Caco-2 (cell line): ENCODE results near the gene RAB11FIP4. TPM values are rescaled to one million over a fixed set of nuclear protein-coding genes. Genes with fewer than 3 reads are reported as not detected.

Experiments
- BruUV-seq: library from RNA; stranded (reverse); fragments of 400-500 nt; replicated peaks from 2 replicates; lab custom pipeline; 2021; lab: Mats Ljungman, UMichigan
- CTCF ChIA-PET: fragments of 300-600 bp; sonication (Branson Sonifier 250); formaldehyde crosslinking; loops from one replicate; lab custom pipeline; 2022; ENCODE audit warnings: antibody characterized with exemption; lab: Charles Lee
- POLR2A ChIA-PET: fragments of 300-600 bp; sonication (Branson Sonifier 250); formaldehyde crosslinking; loops from one replicate; lab custom pipeline; 2022; ENCODE audit warnings: antibody characterized with exemption; lab: Charles Lee
- DNase-seq, 2 experiments: peaks; one replicate each; pipeline versions ENCODE4 v3.0.0 to v3.0.0-alpha.2; 2020 to 2022
- H3K27me3 ChIP-seq: replicated peaks from 2 replicates; pipeline ENCODE4 v1.6.0; 2011; ENCODE audit warnings: low read length; ENCODE audit not compliant: control insufficient read depth, insufficient read depth
- H3K36me3 ChIP-seq: 2 replicates; pipeline ENCODE4 v1.5.1; 2011; ENCODE audit warnings: low read length; ENCODE audit not compliant: control insufficient read depth, insufficient read depth
- H3K4me1 ChIP-seq: fragments of 250-450 bp; sonication (Bioruptor Pico); 2 replicates; pipeline ENCODE4 v1.5.1; 2020; ENCODE audit warnings: mild to moderate bottlenecking
- H3K4me3 ChIP-seq: 2 replicates; pipeline ENCODE4 v1.5.1; 2011; ENCODE audit warnings: low read depth, mild to moderate bottlenecking, control low read depth, low read length
- H3K9me3 ChIP-seq: fragments of 250-450 bp; sonication (Bioruptor Pico); 2 replicates; pipeline ENCODE4 v1.5.1; 2020; ENCODE audit warnings: mild to moderate bottlenecking, moderate library complexity
- H3K27ac Mint-ChIP-seq: one replicate; pipeline ENCODE4 v1.8.0; 2022; ENCODE audit warnings: mixed read lengths; ENCODE audit not compliant: unreplicated experiment
- H3K27me3 Mint-ChIP-seq: one replicate; pipeline ENCODE4 v1.8.0; 2022; ENCODE audit warnings: mixed read lengths; ENCODE audit not compliant: insufficient read depth, unreplicated experiment
- H3K36me3 Mint-ChIP-seq: one replicate; pipeline ENCODE4 v1.8.0; 2022; ENCODE audit warnings: mild to moderate bottlenecking, mixed read lengths; ENCODE audit not compliant: insufficient read depth, unreplicated experiment
- H3K4me1 Mint-ChIP-seq: one replicate; pipeline ENCODE4 v1.8.0; 2022; ENCODE audit warnings: low read depth, mixed read lengths; ENCODE audit not compliant: unreplicated experiment
- H3K4me3 Mint-ChIP-seq: one replicate; pipeline ENCODE4 v1.8.0; 2022; ENCODE audit warnings: mild to moderate bottlenecking, moderate library complexity, mixed read lengths; ENCODE audit not compliant: unreplicated experiment
- H3K9me3 Mint-ChIP-seq: one replicate; pipeline ENCODE4 v1.8.0; 2022; ENCODE audit warnings: mixed read lengths; ENCODE audit not compliant: unreplicated experiment
- CTCF ChIP-seq, 2 experiments: fragments of 200-600 bp in 1 of 2; IDR thresholded peaks; 1 replicate in 1 of 2; 2 replicates in 1 of 2; pipeline versions ENCODE4 v1.5.1 to v1.8.0; 2011 to 2022; ENCODE audit warnings: antibody characterized with exemption in 1 of 2, control low read depth in 1 of 2, inconsistent platforms in 1 of 2, low read depth in 1 of 2, low read length in 1 of 2, mild to moderate bottlenecking in 1 of 2, moderate library complexity in 1 of 2; ENCODE audit not compliant: insufficient read depth in 1 of 2, severe bottlenecking in 1 of 2, unreplicated experiment in 1 of 2
- intact Hi-C: fragments of 100-400 bp; cut with micrococcal nuclease; formaldehyde crosslinking; loops from one replicate; pipeline ENCODE4 v1.10.0; 2022; ENCODE audit not compliant: unreplicated experiment
- total RNA-seq: library from RNA; stranded (reverse); gene quantifications from 2 replicates; pipeline ENCODE4 v1.2.3, GENCODE V29; 2022

The RAB11FIP4 gene
- total RNA-seq, 1 experiment from 2014 or later, result 90.3 TPM

- Mint-ChIP-seq H3K27me3 (no peaks in the 10 kb centered on the region), H3K4me1 (peaks cover 20% of the 10 kb centered on the region), H3K27ac (no peak overlapping the region), H3K9me3 (no peaks in the 10 kb centered on the region), H3K4me3 (no peak overlapping the region), H3K36me3 (no peaks in the 10 kb centered on the region)
- ChIA-PET POLR2A (interaction anchor here (1.2 kb wide), 1 partner anchor 25 kb away, joined by 6 read pairs; no protein-coding TSS in a partner anchor), CTCF (no interaction called here)
- Histone ChIP-seq H3K9me3 (no peaks in the 10 kb centered on the region), H3K36me3 (no peaks in the 10 kb centered on the region), H3K4me1 (peaks cover 18% of the 10 kb centered on the region), H3K27me3 (no peaks in the 10 kb centered on the region), H3K4me3 (no peak overlapping the region)
- DNase-seq, result no peak
- TF ChIP-seq CTCF (IDR thresholded peaks at IDR 0.05; ENCODE audit: insufficient read depth in 1 of 2, low read depth in 1 of 2, low read length in 1 of 2, severe bottlenecking in 1 of 2, unreplicated experiment in 1 of 2), result no peak
- intact Hi-C loops, result no loop called here
- BruUV-seq, result no TSS peak
Observed at GRCh38 chr17:31462261-31462660, 70.8 kb downstream of the RAB11FIP4 start.

- ChIA-PET POLR2A (no interaction called here), CTCF (no interaction called here)
- peaks cover 4% of the 10 kb centered on the region for H3K4me1 ChIP-seq
- no peaks in the 10 kb centered on the region for H3K36me3 ChIP-seq
- no peaks in the 10 kb centered on the region for H3K9me3 ChIP-seq
- no peak for TF ChIP-seq CTCF (IDR thresholded peaks at IDR 0.05; ENCODE audit: insufficient read depth in 1 of 2, low read depth in 1 of 2, low read length in 1 of 2, severe bottlenecking in 1 of 2, unreplicated experiment in 1 of 2)
- no peaks in the 10 kb centered on the region for H3K27me3 ChIP-seq
- Mint-ChIP-seq H3K27me3 (no peaks in the 10 kb centered on the region), H3K27ac (no peak overlapping the region), H3K4me3 (no peak overlapping the region), H3K36me3 (no peaks in the 10 kb centered on the region), H3K4me1 (peaks cover 20% of the 10 kb centered on the region), H3K9me3 (no peaks in the 10 kb centered on the region)
- no peak for DNase-seq
- BruUV-seq, result no TSS peak
- intact Hi-C loops, result no loop called here
- H3K4me3 ChIP-seq, result no peak overlapping the region
Observed at GRCh38 chr17:31466096-31466760, 74.8 kb downstream of the RAB11FIP4 start.

- no TSS peak for BruUV-seq
- Mint-ChIP-seq H3K4me3 (no peak overlapping the region), H3K9me3 (no peaks in the 10 kb centered on the region), H3K27me3 (no peaks in the 10 kb centered on the region), H3K4me1 (peaks cover 20% of the 10 kb centered on the region), H3K36me3 (no peaks in the 10 kb centered on the region), H3K27ac (no peak overlapping the region)
- no peak for TF ChIP-seq CTCF (IDR thresholded peaks at IDR 0.05; ENCODE audit: insufficient read depth in 1 of 2, low read depth in 1 of 2, low read length in 1 of 2, severe bottlenecking in 1 of 2, unreplicated experiment in 1 of 2)
- Histone ChIP-seq H3K36me3 (no peaks in the 10 kb centered on the region), H3K4me3 (no peak overlapping the region), H3K9me3 (no peaks in the 10 kb centered on the region), H3K27me3 (no peaks in the 10 kb centered on the region), H3K4me1 (peaks cover 4% of the 10 kb centered on the region)
- POLR2A ChIA-PET, result no interaction called here
- no peak for DNase-seq
- CTCF ChIA-PET, result no interaction called here
- intact Hi-C loops, result no loop called here
Observed at GRCh38 chr17:31467502-31468256, 76.2 kb downstream of the RAB11FIP4 start.
